ENCODE results near the gene SULT1C4.

GRCh38 chr2:108407864-108408729 lies 30.3 kb downstream of the SULT1C4 start:
- TF ChIP-seq REST (IDR thresholded peaks at IDR 0.05; ENCODE audit: insufficient read depth in 1 of 2, low read depth in 2 of 2, low read length in 2 of 2) (no peak), POLR2AphosphoS5 (IDR thresholded peaks at IDR 0.05; ENCODE audit: low read depth, low read length) (no peak)

All from PFSK-1 (cell line).